ENCODE results near the gene PIK3R1.
"Not testable (repeated sequence)": the region's sequence is repeated elsewhere in the genome, so short reads cannot be mapped to it uniquely, and the experiment has no call there.

The PIK3R1 gene

GRCh38 chr5:68227532-68228160, 12.1 kb downstream of the PIK3R1 start:
- FAIRE-seq = no peak

- no peak for FAIRE-seq
Observed at GRCh38 chr5:68229416-68229815, 13.9 kb downstream of the PIK3R1 start.

GRCh38 chr5:68230285-68230684, 14.7 kb downstream of the PIK3R1 start:
- no peak for FAIRE-seq

GRCh38 chr5:68231414-68232076, 16.0 kb downstream of the PIK3R1 start:
- FAIRE-seq = no peak

GRCh38 chr5:68232277-68232676, 16.7 kb downstream of the PIK3R1 start:
- no peak for FAIRE-seq

GRCh38 chr5:68233075-68233474, 17.5 kb downstream of the PIK3R1 start:
- FAIRE-seq = no peak

GRCh38 chr5:68235229-68235628, 19.7 kb downstream of the PIK3R1 start:
- not testable (repeated sequence) for FAIRE-seq

- FAIRE-seq = no peak
Observed at GRCh38 chr5:68237715-68238114, 22.2 kb downstream of the PIK3R1 start.

GRCh38 chr5:68239487-68239886, 23.9 kb downstream of the PIK3R1 start:
- FAIRE-seq = no peak

GRCh38 chr5:68240202-68240601, 24.6 kb downstream of the PIK3R1 start:
- no peak for FAIRE-seq

- no peak for FAIRE-seq
Observed at GRCh38 chr5:68240771-68241170, 25.2 kb downstream of the PIK3R1 start.

- FAIRE-seq = no peak
Observed at GRCh38 chr5:68242743-68243142, 27.2 kb downstream of the PIK3R1 start.

- no peak for FAIRE-seq
Observed at GRCh38 chr5:68243251-68243650, 27.7 kb downstream of the PIK3R1 start.

- FAIRE-seq = peak; percentile 70
Observed at GRCh38 chr5:68243681-68244080, 28.1 kb downstream of the PIK3R1 start.

GRCh38 chr5:68245319-68245718, 29.8 kb downstream of the PIK3R1 start:
- FAIRE-seq = no peak

GRCh38 chr5:68246802-68247201, 31.2 kb downstream of the PIK3R1 start:
- FAIRE-seq = peak; percentile 98

- FAIRE-seq = no peak
Observed at GRCh38 chr5:68247627-68248026, 32.1 kb downstream of the PIK3R1 start.

GRCh38 chr5:68248896-68249295, 33.3 kb downstream of the PIK3R1 start:
- FAIRE-seq = no peak

GRCh38 chr5:68249520-68249919, 34.0 kb downstream of the PIK3R1 start:
- FAIRE-seq = no peak

- FAIRE-seq = no peak
Observed at GRCh38 chr5:68250661-68251298, 35.2 kb downstream of the PIK3R1 start.

- no peak for FAIRE-seq
Observed at GRCh38 chr5:68251386-68251785, 35.8 kb downstream of the PIK3R1 start.

- FAIRE-seq = no peak
Observed at GRCh38 chr5:68251804-68252522, 36.4 kb downstream of the PIK3R1 start.

Data from islet of Langerhans (tissue), 1 donor.